ENCODE results near the gene B4GALNT4.
"Not testable (repeated sequence)": the region's sequence is repeated elsewhere in the genome, so short reads cannot be mapped to it uniquely, and the experiment has no call there.

Gene B4GALNT4

GRCh38 chr11:360326-361280 is 8.7 kb upstream of the B4GALNT4 start:
- DNase-seq, result no peak

- DNase-seq, result no peak
Observed at GRCh38 chr11:362642-363442, 6.5 kb upstream of the B4GALNT4 start.

DNA sequence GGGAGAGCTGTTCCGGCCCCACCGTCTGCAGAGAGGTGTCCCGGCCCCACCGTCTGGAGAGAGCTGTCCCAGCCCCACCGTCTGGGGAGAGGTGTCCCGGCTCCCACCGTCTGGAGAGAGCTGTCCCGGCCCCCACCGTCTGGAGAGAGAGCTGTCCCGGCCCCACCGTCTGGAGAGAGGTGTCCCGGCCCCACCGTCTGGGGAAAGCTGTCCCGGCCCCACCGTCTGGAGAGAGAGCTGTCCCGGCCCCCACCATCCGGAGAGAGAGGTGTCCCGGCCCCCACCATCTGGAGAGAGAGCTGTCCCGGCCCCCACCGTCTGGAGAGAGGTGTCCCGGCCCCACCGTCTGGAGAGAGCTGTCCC is 5.9 kb upstream of the B4GALNT4 start:
- DNase-seq, result not testable (repeated sequence)

- no peak for DNase-seq
Observed at GRCh38 chr11:363948-364761, 5.1 kb upstream of the B4GALNT4 start.

DNA sequence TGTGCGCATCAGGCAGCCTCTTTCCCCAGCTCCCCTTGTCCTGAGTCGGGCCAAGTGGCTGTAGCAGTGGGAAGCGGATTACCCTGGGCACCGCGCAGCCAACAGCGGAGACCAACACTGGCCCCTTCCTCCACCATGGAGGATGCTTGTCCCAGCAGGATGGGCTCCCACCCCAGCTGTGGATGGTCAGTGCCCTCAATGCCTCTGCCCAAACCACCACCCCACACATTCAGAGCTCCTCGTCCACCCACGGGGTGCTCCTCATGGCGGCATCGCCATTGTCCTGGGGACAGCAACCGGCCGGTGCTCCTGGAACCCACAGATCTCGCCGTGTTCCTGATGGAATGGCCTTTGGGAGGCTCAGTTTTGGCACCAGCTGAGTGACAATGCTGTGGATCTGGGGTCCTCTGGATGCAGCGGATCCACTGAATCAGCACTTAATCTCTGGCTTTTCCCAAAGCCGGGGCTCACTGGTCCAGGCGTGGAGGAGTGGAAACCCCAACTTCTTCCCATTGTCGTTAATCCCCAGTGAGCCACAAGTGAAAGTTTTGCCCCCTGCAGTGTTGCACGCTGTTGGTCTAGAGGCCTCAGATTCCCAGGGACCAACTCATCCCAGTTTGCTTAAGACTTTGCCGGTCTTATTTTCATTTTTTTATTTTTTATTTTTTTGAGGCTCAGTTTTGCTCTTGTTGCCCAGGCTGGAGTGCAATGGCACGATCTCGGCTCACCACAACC is 4.1 kb upstream of the B4GALNT4 start:
- DNase-seq, result no peak

- no peak for DNase-seq
Observed at GRCh38 chr11:365831-366230, 3.5 kb upstream of the B4GALNT4 start.

DNA sequence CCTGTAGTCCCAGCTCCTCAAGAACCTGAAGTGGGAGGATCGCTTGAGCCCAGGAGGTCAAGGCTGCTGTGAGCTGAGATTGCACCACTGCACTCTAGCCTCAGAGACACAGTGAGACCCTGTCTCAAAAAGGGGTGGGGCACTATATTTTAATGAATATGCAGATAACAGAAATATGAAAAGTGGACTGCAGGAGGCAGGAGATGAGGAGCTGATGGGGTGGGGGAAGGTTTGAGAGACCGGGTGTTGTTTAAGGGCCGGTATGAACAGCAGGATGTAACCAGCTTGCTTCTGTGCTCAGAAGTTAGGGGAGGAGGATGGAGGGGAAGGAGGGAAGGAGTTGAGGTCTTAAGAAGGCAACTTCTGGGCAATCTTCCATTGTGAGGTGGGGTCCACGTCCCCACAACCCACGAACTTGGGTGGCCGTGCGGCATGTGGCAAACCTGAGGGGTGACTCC is 1.3 kb upstream of the B4GALNT4 start:
- DNase-seq, result no peak

GRCh38 chr11:368414-369335 is 624 bp upstream of the B4GALNT4 start:
- DNase-seq, result no peak

GRCh38 chr11:370070-370941 is 1.0 kb downstream of the B4GALNT4 start:
- no peak for DNase-seq

- no peak for DNase-seq
Observed at GRCh38 chr11:371051-371450, 1.8 kb downstream of the B4GALNT4 start.

DNA sequence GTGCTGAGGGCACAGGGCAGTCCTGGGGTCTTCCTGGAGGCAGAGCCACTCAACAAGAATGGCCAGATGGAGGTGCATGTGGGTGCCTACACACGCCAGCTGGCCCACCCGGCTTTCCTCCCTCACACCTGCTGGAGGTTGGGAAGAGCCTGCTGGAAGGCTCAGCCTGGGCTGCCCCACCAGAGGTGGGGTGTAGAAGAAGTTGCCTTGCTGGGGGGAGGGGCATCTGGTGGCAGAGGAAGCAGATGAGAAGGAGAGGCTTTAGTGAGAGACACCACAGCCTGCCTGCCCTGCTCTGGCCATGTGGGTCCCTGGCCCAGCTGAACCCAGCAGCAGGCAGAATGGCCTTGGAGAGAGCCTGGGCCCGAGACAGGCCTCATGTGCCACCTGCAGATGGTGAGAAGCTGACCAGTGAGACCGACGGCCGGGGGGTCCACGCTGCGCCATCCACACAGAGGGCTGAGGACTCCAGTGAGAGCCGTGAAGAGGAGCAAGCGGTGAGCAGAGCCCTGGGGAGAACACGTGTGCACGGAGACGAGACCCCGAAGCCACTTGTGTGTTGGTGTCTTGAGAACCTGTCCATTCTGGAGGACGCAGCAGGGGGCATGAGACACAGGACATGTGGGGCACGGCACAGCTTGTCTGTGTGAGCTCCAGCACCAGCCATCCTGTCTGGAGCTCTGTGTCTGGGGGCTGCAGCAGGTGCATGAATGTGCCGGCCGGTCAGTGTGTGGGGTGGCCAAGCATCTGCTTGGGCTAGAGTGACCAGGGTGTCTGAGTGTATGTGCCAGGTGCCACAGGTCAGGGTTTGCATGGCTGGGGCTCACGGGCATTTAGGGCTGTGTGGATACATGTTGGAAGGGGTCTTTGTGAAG is 2.7 kb downstream of the B4GALNT4 start:
- no peak for DNase-seq

GRCh38 chr11:372809-373715 is 3.8 kb downstream of the B4GALNT4 start:
- no peak for DNase-seq

DNA sequence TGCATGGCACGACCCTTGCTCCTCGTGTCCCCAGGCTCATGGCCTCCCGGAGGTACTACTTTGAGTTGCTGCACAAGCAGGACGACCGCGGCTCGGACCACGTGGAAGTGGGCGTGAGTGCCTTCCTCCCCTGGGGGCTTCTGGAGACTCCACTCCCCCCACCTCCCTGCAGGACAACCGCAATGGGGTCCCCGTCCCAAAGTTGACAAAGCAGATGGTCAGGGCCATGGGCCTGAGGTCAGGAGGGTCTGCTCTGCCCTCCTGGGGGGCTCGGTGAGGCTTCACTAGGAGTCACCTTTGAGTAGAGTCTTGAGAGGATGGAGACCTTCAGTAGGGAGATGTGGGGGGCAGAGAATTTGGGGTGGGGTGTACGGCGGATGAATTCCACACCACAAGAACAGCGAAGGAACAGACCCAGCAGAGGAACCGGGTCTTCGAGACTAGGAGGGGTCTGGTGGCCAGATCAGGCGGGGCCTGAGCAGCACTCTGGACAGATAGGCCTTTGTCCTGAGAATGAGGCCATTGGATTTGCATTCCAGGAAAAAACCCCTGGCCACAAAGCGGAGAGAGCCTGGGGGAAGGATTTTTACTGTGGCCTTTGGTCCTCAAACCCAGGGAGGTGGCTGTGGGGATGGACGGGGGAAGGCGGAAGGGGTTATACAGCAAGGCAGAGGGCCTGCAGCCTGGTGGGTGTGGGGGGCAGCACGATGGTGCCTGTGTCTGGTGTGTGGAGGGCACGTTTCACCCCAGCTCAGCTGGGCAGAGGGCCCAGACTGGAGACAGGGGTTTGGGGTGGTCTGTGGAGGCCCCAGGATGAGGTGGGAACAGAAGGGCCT is 4.6 kb downstream of the B4GALNT4 start:
- DNase-seq, result no peak

DNA sequence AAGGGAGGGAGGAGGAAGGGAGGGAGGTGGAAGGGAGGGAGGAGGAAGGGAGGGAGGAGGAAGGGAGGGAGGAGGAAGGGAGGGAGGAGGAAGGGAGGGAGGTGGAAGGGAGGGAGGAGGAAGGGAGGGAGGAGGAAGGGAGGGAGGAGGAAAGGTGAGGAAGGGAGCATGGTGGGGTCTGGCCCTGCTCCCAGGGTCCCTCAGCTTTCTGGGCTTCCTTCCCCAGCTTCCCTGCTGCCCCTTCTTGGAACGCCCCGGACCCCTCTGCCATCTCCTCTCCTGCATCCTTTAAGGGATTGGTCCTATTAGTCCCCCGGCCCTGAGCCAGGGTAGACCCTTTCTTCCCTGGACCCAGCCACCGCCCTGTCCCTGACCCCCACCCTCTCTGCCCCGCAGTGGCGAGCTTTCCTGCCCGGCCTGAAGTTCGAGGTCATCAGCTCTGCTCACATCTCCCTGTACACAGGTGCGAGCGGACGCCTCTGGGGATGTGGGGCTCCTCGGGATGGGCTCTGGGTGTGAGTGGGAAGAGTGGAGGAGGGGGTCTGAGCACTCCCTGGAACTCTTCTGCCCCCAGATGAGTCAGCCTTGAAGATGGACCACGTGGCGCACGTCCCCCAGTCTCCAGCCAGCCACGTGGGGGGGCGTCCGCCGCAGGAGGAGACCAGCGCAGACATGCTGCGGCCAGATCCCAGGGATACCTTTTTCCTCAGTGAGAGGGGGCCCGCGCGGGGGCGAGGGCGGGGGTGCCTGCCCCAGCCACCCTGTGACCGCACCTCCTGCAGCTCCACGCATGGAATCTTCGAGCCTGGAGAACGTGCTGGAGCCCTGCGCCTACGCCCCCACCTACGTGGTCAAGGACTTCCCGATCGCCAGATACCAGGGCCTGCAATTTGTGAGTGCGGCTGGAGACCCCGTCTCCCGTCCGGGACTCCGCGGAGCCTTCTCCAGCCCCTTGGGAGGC is 6.0 kb downstream of the B4GALNT4 start:
- no peak for DNase-seq

GRCh38 chr11:376531-377173 is 7.4 kb downstream of the B4GALNT4 start:
- no peak for DNase-seq
